RPMI7951 (cell line): Measurements from ENCODE around the gene CRACR2B. TPM values are rescaled to one million over a fixed set of nuclear protein-coding genes. Genes with fewer than 3 reads are reported as not detected.
A peak's percentile ranks its signal among the peaks of the same experiment; 100 is the strongest.

Experiments
- DNase-seq: peaks from one replicate; pipeline ENCODE4 v3.0.0-alpha.2; 2012; ENCODE audit warnings: low read depth
- total RNA-seq: library from RNA; depleted of rRNA; stranded (reverse); fragments of >200 nt; shearing (Covaris generic); gene quantifications from 2 replicates; pipeline ENCODE4 v1.2.3, GENCODE V29; 2014; rRNA removed

CRACR2B gene
- total RNA-seq, 1 experiment from 2014 or later, result 1.8 TPM

- DNase-seq, result no peak
Observed at GRCh38 chr11:867856-868358, 40.2 kb downstream of the CRACR2B start.

- DNase-seq, result no peak
Observed at GRCh38 chr11:868394-868793, 40.7 kb downstream of the CRACR2B start.

- no peak for DNase-seq
Observed at GRCh38 chr11:868802-869201, 41.1 kb downstream of the CRACR2B start.

GRCh38 chr11:869399-870126 lies 41.8 kb downstream of the CRACR2B start:
- no peak for DNase-seq

- no peak for DNase-seq
Observed at GRCh38 chr11:870127-870413, 42.4 kb downstream of the CRACR2B start.

GRCh38 chr11:870418-870817 lies 42.7 kb downstream of the CRACR2B start:
- DNase-seq, result no peak

GRCh38 chr11:871472-871871 lies 43.8 kb downstream of the CRACR2B start:
- no peak for DNase-seq

GRCh38 chr11:872799-873198 lies 45.1 kb downstream of the CRACR2B start:
- DNase-seq, result no peak

- DNase-seq, result no peak
Observed at GRCh38 chr11:873706-874105, 46.0 kb downstream of the CRACR2B start.

GRCh38 chr11:875203-875602 lies 47.5 kb downstream of the CRACR2B start:
- DNase-seq, result no peak

GRCh38 chr11:875769-876301 lies 48.1 kb downstream of the CRACR2B start:
- DNase-seq, result no peak

- DNase-seq, result peak; percentile 13
Observed at GRCh38 chr11:876545-876944, 48.8 kb downstream of the CRACR2B start.

GRCh38 chr11:877565-877964 lies 49.8 kb downstream of the CRACR2B start:
- DNase-seq, result no peak

- DNase-seq, result no peak
Observed at GRCh38 chr11:880447-880846, 52.7 kb downstream of the CRACR2B start.

Other genes starting within 250 kb of the CRACR2B start
- gene IRF7, start 212.0 kb upstream of the CRACR2B start, total RNA-seq, result 4.7 and 5.1 TPM in 2 replicates
- gene CDHR5, start 203.0 kb upstream of the CRACR2B start, total RNA-seq, result not detected in 2 replicates
- gene SCT, start 200.7 kb upstream of the CRACR2B start, total RNA-seq, result not detected in 2 replicates
- not detected in 2 replicates for gene DRD4, start 190.7 kb upstream of the CRACR2B start, total RNA-seq
- 15.4 and 23.8 TPM in 2 replicates for gene DEAF1, start 132.7 kb upstream of the CRACR2B start, total RNA-seq
- gene TMEM80, start 132.1 kb upstream of the CRACR2B start, total RNA-seq, result 15.6 and 18.6 TPM in 2 replicates
- gene EPS8L2, start 121.7 kb upstream of the CRACR2B start, total RNA-seq, result 3.4 and 5.7 TPM in 2 replicates
- 166 and 168 TPM in 2 replicates for gene TALDO1, start 80.5 kb upstream of the CRACR2B start, total RNA-seq
- 19.8 and 23.5 TPM in 2 replicates for gene GATD1, start 50.4 kb upstream of the CRACR2B start, total RNA-seq
- gene CEND1, start 37.8 kb upstream of the CRACR2B start, total RNA-seq, result 0.12 TPM in 1 of 2 replicates, not detected in the other
- 9.5 and 12.7 TPM in 2 replicates for gene SLC25A22, start 29.6 kb upstream of the CRACR2B start, total RNA-seq
- 4.9 and 5.4 TPM in 2 replicates for gene PIDD1, start 22.7 kb upstream of the CRACR2B start, total RNA-seq
- 886 and 920 TPM in 2 replicates for gene RPLP2, start 18.0 kb upstream of the CRACR2B start, total RNA-seq
- gene PNPLA2, start 9.0 kb upstream of the CRACR2B start, total RNA-seq, result 9.4 and 10.5 TPM in 2 replicates
- 302 and 421 TPM in 2 replicates for gene CD151, start 5.0 kb downstream of the CRACR2B start, total RNA-seq
- 167 and 183 TPM in 2 replicates for gene POLR2L, start 14.6 kb downstream of the CRACR2B start, total RNA-seq
- 95.2 and 137 TPM in 2 replicates for gene TSPAN4, start 14.9 kb downstream of the CRACR2B start, total RNA-seq
- 41.2 and 43.3 TPM in 2 replicates for gene CHID1, start 82.9 kb downstream of the CRACR2B start, total RNA-seq
- gene AP2A2, start 98.0 kb downstream of the CRACR2B start, total RNA-seq, result 28.4 and 31.9 TPM in 2 replicates
- under 0.01 and 0.10 TPM in 2 replicates for gene MUC6, start 208.8 kb downstream of the CRACR2B start, total RNA-seq
- gene MUC2, start 247.0 kb downstream of the CRACR2B start, total RNA-seq, result not detected in 2 replicates